ENCODE measurements around the gene HAVCR2.
A peak's percentile ranks its signal among the peaks of the same experiment; 100 is the strongest.

Gene HAVCR2

DNA sequence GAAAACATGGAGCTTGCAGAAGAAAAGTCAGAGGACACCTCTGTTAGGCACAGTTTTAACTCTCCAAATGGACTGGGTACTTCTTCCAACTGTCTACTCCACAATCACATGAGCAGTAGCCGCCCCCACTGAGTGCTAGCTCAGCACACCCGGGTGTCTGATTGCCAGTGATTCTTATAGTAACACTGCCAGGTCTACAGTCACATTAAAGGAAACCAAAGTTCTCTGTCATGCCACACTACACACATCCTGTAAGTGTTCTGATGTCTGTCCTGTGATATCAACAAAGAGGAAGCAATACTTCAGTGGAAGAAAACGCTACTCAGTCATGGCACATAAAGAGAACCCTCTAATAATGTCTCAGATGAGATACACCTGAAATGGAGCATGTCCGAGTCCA lies at the start of gene HAVCR2:
Gene HAVCR2, minus strand, starts transcription at position 69 of the 400 bp plus-strand sequence. Its CDS starts 61 bp downstream, at position 8.
- no peak for DNase-seq

DNA sequence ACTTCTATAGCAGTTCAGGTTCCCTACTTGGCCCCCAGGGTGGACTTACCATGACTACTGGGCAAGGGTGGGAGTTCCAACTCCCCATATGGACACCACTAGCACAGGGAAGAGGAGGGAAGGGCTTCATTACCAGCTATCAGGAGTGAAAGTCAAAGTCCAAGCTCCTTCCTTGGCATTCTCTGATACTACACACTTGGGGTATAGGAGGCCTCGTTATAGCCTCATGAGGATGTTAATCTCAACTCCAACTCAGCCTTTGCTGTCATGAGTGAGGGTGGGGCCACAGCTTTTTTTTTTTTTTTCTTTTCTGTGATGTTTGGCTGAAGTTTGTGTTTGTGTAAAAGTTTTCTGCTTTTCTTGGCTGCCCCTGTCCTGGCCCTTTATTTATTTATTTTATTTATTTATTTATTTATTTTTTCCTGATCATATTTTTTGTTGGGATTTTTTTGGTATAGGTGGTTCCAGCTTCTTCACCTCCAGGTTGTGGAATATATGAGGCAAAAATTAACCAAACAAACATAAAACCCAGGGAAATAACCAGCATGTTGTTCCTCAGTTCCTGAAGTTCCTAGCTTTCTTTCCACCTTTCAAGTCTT lies 48.5 kb upstream of the HAVCR2 start:
- DNase-seq: no peak

DNA sequence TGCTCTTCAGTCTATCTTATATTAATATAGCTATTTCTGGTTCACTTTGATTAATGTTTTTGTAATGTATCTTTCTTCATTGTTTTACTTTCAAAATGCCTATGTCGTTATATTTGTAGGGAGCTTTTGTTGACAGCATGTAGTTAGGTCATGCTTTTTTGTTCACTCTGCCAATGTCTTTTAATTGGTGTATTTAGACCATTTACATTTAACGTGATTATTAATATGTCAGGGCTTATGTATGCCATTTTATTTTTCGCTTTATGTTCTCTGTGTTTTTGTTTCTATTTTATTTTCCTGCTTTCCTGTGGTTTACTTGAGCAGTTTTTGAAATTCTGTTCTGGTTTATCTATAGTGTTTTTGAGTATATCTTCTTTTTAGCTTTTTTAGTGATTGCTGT lies 46.5 kb upstream of the HAVCR2 start:
- no peak for DNase-seq

DNA sequence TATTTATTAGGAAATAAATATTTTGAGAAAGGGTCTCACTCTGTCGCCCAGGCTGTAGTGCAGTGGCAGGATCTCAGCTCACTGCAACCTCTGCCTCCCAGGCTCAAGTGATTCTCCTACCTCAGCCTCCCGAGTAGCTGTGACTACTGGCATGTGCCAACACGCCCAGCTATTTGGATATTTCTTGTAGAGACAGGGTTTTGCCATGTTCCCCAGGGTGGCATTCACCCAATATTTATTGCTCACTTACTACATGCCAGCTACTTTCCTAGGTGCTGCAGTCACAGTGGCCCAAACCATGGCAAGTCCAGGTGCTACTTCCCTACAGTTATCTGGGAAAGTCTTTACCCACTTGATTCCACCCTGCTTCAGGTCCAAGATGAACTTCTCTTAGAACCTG lies 42.2 kb upstream of the HAVCR2 start:
- no peak for DNase-seq

DNA sequence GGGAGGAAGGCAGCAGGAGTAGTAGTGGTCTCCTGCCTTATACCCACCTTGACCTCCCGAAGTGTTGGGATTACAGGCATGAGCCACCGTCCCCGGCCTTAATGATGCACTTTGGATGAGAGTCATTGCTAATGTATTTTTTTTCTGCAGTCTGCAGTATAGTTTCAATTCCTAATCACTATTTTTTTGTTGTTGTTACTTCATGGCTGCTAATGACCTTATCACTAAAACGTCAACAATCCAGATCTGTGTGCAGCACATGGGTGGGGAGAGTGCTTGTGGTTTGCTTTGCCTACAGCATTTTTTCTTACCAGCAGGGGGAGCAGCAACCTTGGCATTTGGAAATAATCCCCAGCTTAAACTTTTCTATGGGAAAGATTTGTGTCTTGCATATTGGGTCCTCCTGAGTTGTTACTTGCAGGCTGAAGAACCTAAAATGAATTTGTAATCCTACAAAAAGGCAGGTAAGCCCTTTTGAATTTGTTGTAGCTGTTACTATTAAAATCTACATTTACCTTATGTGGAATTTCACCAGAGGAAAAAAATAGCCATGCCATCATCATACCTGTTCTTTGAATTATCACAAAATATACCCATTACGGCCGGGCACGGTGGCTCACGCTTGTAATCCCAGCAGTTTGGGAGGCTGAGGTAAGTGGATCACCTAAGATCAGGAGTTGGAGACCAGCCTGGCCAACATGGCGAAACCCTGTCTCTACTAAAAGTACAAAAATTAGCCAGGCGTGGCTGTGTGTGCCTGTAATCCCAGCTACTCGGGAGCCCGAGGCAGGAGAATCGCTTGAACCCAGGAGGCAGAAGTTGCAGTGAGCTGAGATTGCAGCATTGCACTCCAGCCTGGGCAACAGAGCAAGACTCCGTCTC lies 40.1 kb upstream of the HAVCR2 start:
- peak in 1 of 2 experiments; percentile 7 for DNase-seq

DNA sequence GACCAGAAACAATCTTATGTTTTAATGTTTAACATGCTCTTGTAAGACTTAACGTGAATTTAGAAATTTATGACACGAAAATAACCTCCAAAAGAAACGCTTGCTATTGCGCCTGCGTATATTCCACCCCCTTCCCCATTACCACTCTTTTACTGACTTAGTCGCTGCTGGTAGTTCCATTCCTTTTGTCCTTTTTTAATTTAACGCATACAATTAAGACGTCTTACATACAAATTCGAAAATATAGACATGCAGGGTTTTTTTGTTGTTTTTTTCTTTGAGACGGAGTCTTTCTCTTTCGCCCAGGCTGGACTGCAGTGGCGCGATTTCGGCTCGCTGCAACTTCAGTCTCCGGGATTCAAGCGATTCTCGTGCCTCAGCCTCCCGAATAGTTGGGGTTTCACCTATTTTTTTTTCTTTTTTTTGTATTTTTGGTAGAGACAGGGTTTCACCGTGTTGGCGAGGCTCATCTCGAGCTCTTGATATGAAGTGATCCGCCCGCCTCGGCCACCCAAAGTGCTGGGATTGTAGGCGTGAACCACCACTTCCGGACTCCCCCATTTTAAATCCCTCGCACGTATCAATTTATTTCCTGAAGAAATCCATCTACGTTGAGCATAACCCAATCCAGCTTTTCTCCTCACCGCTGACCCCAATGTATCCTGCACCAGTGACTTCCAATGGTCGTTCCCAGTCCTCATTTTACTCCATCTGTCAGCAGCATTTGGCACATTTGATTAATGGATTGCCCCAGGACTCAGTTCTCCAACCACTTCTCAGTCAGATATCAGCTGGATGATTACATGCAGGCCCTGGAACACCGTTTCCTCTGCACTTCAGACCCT lies 34.5 kb upstream of the HAVCR2 start:
- DNase-seq: peak in 1 of 2 experiments; percentile 72

DNA sequence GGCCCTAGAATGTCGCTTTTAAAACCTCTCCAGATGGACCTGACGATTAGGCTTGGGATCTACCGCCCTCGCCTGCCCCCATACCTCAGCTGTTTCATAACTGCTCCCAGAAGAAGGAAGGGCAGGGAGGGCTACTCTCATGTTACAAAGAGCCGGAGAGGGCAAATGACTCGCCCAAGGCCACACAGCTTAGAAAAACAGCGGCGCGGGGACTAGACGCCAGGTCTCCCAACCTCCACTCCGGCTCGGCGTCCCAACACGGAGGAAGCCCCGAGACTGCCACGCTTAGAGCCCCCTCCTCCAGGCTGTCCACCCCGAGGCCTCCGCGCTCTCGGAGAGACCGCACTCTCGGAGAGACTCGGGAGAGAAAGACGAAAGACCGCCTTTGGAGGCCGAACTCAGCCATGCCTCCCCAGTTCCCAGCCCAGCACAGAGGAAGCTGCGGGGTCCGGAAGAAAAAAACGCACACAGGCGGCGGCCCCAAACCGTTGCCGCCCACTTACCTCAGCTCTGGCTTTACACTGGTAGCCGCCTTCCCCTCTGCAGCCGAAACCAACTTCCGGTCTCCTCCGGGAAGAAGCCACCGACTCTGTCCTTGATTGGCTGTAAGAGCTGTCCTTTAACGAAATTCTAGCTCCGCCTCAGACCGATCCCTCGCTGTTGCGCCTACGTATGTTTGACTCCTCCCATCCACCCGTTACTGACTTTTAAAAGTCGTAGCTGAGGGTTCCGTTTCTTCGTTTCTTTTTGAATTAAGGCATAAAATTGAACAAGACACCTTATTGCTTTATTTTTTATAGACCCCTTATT lies 33.7 kb upstream of the HAVCR2 start, which contains the start of gene MED7:
Gene MED7, minus strand, starts transcription at position 549 of the 810 bp plus-strand sequence. CDS start 3,434 bp downstream, outside the sequence.
- peak; percentile 88 to 91 for DNase-seq

DNA sequence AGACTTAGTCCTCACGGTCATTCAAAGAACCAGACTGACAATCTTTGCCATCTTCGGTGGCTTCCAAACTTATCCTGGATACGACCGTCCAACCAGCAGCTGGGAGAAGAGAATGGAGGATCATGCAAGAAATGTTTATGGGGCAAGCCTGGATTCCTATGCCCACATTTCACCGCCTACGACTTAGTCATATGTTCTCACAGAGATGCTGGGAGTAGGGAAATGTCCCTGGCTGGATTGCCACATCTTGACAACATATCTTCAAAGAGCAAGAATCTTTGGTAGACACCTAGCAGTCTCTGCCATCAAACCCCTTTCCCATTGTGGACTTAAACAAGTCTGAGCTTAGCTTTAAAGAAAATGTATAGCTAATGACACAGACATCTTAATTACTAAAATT lies 28.8 kb upstream of the HAVCR2 start:
- DNase-seq: no peak

DNA sequence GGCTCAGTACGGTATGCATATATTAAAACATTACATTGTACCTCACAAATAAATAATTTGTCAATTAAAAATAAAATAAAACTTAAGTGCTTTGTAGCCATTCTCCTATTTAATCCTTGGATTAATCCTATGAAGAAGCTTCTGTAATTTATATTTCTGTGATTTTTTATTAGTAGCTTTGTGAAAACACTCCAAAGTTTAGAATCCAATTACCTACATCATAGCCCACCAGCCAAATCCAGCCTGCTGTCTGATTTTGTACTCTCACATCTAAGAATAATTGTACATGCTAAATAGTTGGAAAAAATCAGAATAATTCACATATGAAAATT lies 23.4 kb upstream of the HAVCR2 start:
- DNase-seq: no peak

DNA sequence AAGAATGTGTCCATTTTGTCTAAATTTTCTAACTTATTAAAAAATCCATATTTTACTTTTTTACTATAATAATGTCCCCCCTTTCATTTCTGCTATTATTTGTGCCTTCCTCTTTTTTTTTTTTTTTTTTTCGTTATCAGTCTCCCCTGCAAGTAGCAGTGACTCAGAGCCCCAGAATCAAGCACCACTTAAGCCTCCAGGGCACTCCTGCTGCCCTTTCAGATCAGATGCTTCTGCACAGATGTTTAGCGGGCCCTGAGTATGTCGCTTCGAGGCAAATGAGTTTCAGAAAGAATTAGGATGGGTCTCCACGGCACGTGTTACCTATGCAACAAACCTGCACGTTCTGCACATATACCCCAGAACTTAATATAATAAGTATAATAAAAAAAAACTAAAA lies 22.1 kb upstream of the HAVCR2 start:
- DNase-seq: no peak

DNA sequence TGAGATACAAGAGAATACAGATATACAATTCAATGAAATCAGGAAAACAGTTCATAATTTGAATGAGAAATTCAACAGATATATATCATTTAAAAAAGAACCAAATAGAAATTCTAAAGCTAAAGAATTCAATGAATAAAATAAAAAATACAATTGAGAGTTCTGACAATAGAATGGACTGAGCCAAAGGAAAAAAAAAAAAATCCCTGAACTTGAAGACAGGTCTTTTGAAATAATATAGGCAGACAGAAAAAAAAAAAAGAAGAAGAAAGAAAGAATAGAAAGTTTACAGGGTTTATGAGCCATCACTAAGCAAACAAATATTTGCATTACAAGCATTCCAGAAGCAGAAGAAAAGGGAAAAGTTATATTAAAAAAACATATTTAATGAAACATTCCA lies 12.9 kb upstream of the HAVCR2 start:
- DNase-seq: no peak

DNA sequence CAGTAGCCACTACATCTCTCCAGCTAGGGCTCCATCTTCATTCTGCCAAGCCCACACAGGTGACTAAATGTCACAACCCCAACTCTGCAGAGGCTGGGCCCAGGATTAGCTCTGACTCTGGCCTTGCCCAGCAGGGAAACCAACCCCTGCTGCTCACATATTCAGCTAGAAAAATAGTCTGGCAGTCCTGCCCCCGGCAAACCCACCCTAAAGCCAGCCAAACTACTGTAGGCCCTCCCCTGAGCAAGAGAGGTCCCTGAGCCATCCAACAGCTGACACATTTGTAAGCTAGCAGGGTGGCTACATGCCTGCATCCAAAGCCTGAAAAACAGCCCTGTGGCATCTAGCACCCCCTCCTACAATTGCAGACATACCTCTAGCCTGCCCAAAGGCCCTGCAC lies 11.3 kb upstream of the HAVCR2 start:
- DNase-seq: no peak

DNA sequence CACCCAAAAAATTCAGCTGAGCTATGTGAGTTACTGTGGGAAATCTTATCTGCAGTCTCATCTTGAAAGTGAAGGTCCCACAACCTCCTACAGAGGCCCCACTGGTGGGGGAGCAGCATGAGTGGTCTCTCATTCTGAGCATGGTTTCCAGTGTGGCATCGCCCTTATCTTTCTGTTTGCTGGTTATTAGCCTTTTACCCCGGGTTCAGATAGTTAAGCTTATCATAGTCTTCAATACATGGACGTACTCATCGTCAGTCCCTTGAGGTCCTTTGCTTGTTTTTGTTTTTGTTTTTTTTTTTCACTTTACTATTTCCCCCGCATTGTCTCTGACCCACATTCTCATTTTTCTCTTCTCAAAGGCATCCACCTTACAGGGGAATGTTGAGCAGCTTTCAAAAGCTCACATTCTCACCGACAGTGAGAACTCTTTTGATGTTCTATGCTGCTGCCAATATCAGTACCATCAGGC lies 7.7 kb upstream of the HAVCR2 start:
- DNase-seq: no peak

DNA sequence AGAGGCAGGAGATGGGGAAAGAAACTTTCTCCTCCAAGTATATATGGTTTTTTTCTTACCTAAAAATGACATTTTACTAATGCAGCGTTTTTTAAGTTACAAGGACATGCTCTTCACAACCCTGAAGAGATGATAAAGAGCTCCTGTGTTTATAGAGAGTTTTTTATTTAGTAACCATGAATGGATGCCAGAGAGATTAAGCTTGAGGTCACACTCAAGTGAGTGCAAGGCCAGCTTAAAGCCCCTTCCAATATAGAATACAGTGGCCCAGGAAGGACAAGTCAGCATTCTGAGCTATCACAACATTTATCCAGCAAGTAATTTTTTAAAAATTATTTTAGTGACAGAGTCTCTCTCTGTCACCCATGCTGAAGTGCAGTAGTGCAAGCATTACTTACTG lies 6.7 kb upstream of the HAVCR2 start:
- no peak for DNase-seq

DNA sequence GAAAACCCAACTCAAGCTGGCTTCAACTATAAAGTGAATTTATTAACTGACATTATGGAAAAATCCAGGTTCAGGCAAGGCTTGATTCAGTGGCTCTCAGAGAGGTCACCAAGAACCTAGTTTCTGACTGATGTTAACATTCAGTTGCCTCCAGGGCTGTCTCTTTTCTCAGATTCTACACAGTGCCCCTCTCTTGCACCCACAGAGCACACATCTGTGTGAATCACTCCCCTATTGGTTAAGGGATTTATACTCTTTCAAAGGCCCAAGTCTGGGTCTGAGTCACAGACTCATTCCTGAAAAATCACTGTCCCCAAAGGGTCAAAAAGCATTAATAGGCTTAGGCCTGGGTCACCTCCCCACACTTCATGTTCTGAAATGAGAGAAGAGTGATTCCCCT lies 6.2 kb upstream of the HAVCR2 start:
- no peak for DNase-seq

DNA sequence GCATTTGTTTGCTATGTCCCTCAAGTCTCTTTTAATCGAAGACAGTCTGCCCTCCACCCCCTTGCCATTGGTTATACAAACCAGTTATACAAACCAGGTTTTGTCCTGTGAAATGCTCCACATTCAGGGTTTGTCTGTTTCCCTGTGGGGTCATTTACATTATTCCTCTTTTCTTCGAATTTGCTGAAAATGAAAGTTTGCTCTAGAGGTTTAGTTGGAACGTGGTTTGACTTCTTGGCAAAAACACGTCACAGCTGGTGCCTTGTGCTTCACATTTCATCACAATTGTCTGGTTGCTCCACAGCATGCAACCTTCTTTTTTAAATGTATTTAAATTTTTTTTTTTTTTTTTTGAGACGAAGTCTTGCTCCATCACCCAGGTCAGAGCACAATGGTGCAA lies 4.2 kb upstream of the HAVCR2 start:
- no peak for DNase-seq

DNA sequence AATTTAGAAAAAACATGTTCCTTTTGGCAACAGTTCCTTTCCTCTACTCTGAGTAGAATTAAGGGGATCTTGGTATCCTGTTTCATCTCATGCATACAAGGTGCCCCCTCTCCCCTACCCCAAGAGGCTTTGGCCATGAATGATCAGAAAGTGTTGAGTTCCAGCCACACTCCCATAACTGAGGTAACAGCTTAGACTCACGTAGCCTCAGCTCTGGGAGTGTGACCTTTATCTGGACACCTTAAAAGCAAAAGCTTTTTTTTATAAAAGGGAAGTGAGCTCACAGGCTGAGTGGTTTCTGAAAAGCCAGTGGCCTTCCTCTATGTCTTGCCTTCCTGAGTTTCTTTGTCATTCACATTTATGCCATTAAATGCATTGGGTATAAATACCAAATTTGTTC lies 900 bp upstream of the HAVCR2 start:
- no peak for DNase-seq

DNA sequence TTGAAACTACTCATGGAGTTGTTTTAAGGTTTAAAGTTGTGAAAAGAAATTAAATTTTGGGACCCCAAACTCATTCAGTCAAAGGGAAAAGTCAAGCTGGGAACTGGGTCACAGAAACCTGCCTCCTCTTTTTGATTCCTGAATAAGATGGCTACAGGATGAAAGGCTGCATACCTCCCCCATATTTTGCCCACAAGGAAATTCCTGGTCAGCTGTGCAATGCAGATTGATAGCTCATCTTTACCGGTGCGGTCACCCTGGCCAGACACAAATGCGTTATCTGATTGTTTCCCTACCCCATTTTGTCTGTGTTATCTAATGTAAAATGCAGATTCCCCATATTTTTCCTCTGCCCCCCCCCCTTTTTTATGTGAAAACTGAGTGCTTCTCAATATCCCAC lies 1.3 kb downstream of the HAVCR2 start:
- DNase-seq: no peak

DNA sequence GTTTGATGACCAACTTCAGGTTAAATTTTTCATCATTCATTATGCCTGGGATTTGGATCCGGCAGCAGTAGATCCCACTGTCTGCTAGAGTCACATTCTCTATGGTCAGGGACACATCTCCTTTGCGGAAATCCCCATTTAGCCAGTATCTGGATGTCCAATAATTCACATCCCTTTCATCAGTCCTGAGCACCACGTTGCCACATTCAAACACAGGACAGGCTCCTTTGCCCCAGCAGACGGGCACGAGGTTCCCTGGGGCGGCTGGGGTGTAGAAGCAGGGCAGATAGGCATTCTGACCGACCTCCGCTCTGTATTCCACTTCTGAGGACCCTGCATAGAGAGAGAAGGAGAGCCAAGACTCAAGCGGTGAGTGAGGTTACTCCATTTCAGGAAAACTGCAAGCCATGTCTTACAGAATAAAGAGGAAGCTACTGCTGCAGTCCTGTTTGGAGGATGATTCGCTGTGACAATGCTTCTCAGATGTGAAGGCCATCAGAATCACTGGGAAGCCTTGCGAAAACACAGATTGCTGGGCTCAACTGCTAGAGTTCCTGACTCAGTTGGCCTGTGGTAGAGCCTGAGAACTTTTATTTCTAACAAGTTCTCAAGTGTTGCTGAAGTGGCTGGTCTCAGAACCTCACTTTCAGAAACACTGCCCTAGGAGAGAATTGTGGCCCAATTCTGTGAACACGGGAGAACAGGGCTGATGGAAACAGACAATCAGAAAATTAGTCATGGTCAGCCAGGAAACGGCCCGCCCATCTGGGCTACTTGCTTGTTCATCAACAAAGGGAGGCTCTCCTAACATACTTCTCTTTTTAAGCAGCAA lies 2.0 kb downstream of the HAVCR2 start:
- DNase-seq: no peak

DNA sequence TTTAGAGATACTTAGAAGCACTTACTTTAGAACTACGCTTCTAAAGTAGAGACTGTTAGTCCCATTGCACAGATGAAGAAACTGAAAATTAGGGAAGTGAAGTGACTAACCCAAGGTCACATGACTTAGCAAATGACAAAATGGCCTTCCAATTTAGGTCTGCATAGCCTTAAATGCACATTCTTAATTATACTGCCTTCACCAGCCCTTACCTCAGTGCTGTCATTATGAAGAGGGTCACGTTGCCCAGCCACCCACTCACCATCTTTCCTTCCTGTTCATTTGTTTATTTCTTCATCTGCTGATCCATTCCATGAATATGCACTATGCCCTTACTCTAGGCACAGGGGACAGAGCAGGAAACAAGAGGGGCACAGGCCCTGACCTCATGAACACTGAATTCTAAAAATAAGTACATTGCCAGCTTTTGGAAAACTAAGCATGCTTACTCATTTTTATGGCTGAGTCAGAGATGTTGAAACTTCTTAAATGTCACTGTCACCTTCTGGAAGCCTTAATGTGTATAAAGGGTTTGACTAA lies 8.6 kb downstream of the HAVCR2 start:
- no peak for DNase-seq

DNA sequence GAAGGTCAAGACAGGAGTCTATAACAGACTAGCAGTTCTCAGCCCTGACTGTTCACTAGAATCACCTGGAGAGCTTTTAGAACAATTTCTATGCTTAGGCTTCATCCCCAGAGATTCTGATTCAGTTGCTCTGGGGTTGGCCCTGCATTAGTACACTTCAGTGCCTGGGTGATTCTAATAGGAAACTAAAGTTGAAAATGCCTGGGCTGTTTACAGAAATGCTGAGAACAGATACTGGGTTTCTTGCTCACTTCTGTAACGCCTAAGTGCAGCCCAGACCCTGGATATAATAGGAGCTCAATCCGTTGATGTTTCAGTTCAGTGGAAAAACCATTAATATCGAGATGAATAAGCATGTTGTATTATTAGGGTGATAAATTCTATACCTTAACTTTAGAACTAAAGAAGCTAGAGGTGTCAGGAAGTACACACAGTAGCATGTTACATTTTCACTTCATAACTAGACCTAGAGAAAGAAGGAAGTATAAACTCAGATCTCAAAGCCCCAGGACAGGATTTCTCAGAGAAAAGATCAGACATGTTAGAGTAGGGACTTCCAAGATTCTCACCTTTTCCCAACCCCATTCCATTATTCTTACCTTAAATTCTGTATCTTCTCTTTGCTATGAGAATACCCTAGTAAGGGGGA lies 20.4 kb downstream of the HAVCR2 start:
- DNase-seq: no peak

Data from cerebellar nuclear complex (tissue), 1 donor.